HepG2 (cell line): Measurements from ENCODE around the gene RPTOR. TPM values are rescaled to one million over a fixed set of nuclear protein-coding genes. Genes with fewer than 3 reads are reported as not detected.
A peak's percentile ranks its signal among the peaks of the same experiment; 100 is the strongest.

Experiments used
- CC2D1A ChIP-seq: sonication (generic); formaldehyde crosslinking; IDR thresholded peaks from 2 replicates; pipeline ENCODE4 v1.8.1; 2023; ENCODE audit warnings: mild to moderate bottlenecking, missing genetic modification reagents
- FIP1L1 ChIP-seq: fragments of 200-400 bp; formaldehyde crosslinking; IDR thresholded peaks from 2 replicates; pipeline ENCODE4 v1.6.1; 2018; ENCODE audit warnings: low read depth, mild to moderate bottlenecking, low read length, moderate library complexity, borderline replicate concordance; ENCODE audit not compliant: insufficient read depth
- GLI4 ChIP-seq: sonication (generic); formaldehyde crosslinking; IDR thresholded peaks from 2 replicates; pipeline ENCODE4 v1.5.1; 2020; ENCODE audit warnings: missing genetic modification reagents, mild to moderate bottlenecking, moderate library complexity, borderline replicate concordance
- GTF2F1 ChIP-seq: fragments of 150-350 bp; IDR thresholded peaks from 2 replicates; pipeline ENCODE4 v1.6.1; 2014; ENCODE audit warnings: low read length
- KAT8 ChIP-seq: IDR thresholded peaks from 2 replicates; pipeline ENCODE4 v1.6.1; 2016; ENCODE audit warnings: missing genetic modification reagents, missing compliant biosample characterization
- KDM5A ChIP-seq: fragments of 200-600 bp; sonication (generic); IDR thresholded peaks from 2 replicates; pipeline ENCODE4 v1.7.0; 2018; ENCODE audit warnings: antibody characterized with exemption, mild to moderate bottlenecking, low read length, borderline replicate concordance
- MTF2 ChIP-seq: sonication (generic); formaldehyde crosslinking; IDR thresholded peaks from 2 replicates; pipeline ENCODE4 v1.5.0; 2020; ENCODE audit warnings: missing genetic modification reagents, borderline replicate concordance
- RFX1 ChIP-seq: fragments of 450-650 bp; IDR thresholded peaks from 2 replicates; pipeline ENCODE4 v1.6.1; 2017
- RFXANK ChIP-seq: IDR thresholded peaks from 2 replicates; pipeline ENCODE4 v1.6.1; 2016
- SMAD1 ChIP-seq: sonication (generic); formaldehyde crosslinking; IDR thresholded peaks from 2 replicates; pipeline ENCODE4 v1.4.0; 2020; ENCODE audit warnings: missing genetic modification reagents, low read depth, mild to moderate bottlenecking, borderline replicate concordance
- SRY ChIP-seq: sonication (generic); formaldehyde crosslinking; IDR thresholded peaks from 2 replicates; pipeline ENCODE4 v1.8.0; 2022; ENCODE audit warnings: mild to moderate bottlenecking, missing genetic modification reagents
- ZBTB40 ChIP-seq, 2 experiments: fragments of 450-650 bp in 1 of 2; sonication (generic) in 1 of 2; formaldehyde crosslinking in 1 of 2; IDR thresholded peaks; 2 replicates each; pipeline versions ENCODE4 v1.6.1 to v1.8.0; 2016 to 2022; ENCODE audit warnings: antibody characterized with exemption in 1 of 2, mild to moderate bottlenecking in 1 of 2, missing genetic modification reagents in 1 of 2
- ZFY ChIP-seq: sonication (generic); formaldehyde crosslinking; IDR thresholded peaks from 2 replicates; pipeline ENCODE4 v1.4.0; 2020; ENCODE audit warnings: missing genetic modification reagents
- ZNF34 ChIP-seq: sonication (generic); formaldehyde crosslinking; IDR thresholded peaks from 2 replicates; pipeline ENCODE4 v1.4.0; 2020; ENCODE audit warnings: mild to moderate bottlenecking, missing genetic modification reagents, borderline replicate concordance
- ZNF510 ChIP-seq: sonication (generic); formaldehyde crosslinking; IDR thresholded peaks from 2 replicates; pipeline ENCODE4 v1.4.0; 2020; ENCODE audit warnings: low read depth, mild to moderate bottlenecking, missing genetic modification reagents
- ZNF530 ChIP-seq: sonication (generic); formaldehyde crosslinking; IDR thresholded peaks from 2 replicates; pipeline ENCODE4 v1.5.0; 2020; ENCODE audit warnings: low read depth, mild to moderate bottlenecking, missing genetic modification reagents
- ZNF605 ChIP-seq: sonication (generic); formaldehyde crosslinking; IDR thresholded peaks from 2 replicates; pipeline ENCODE4 v1.8.0; 2022; ENCODE audit warnings: mild to moderate bottlenecking, missing genetic modification reagents
- ZSCAN12 ChIP-seq: sonication (generic); formaldehyde crosslinking; IDR thresholded peaks from 2 replicates; pipeline ENCODE4 v1.9.0; 2021; ENCODE audit warnings: mild to moderate bottlenecking, missing genetic modification reagents
- polyA plus RNA-seq, 8 experiments: library from polyadenylated mRNA; depleted of rRNA in 3 of 8; stranded (reverse) in 7 of 8; unstranded in 1 of 8; fragments of >200 nt; fragmentation: Illumina TruSeq in 4 of 8; extraction: Trizol in 4 of 8; gene quantifications; 2 replicates each; pipeline versions ENCODE4 v1.2.1 to v1.2.3, GENCODE V29; 2011 to 2016; ENCODE audit warnings: low read depth in 4 of 8, missing spikeins in 1 of 8, mixed read lengths in 1 of 8; ENCODE audit not compliant: insufficient read depth in 1 of 8
- total RNA-seq, 5 experiments: library from RNA; depleted of rRNA; stranded (reverse); fragments of >200 nt; fragmentation: Illumina TruSeq; extraction: Trizol; gene quantifications; 2 replicates each; pipeline ENCODE4 v1.2.3, GENCODE V29; 2016; ENCODE audit warnings: low read depth in 1 of 5
- TF ChIP-seq, protein P1 (sequence below): IDR thresholded peaks from 2 replicates; pipeline ENCODE4 v1.6.1; 2016; ENCODE audit warnings: control low read depth

The RPTOR gene
- total and polyA plus RNA-seq, 2 of the 13 experiments (the other 11 are each of a cell fraction or from before 2014, with no cell fraction given) = 6.6 to 25.3 TPM

GRCh38 chr17:80544655-80545498 is at the start of gene RPTOR (continued):
- TF ChIP-seq ZBTB40 (IDR thresholded peaks at IDR 0.05) (no peak), ZBTB40 (CRISPR knock-in tag; IDR thresholded peaks at IDR 0.05) (peak; percentile 90), ZNF530 (CRISPR knock-in tag) (0 out of 2 replicates have a peak, but pooled peaks have one; percentile 82), ZNF605 (peak; percentile 96), ZNF34 (CRISPR knock-in tag) (no peak), GTF2F1 (no peak), SRY (CRISPR knock-in tag) (peak; percentile 93), KAT8 (peak; percentile 99), RFXANK (CRISPR knock-in tag) (no peak), KDM5A (peak; percentile 100), FIP1L1 (0 out of 2 replicates have a peak, but pooled peaks have one; percentile 54), MTF2 (CRISPR knock-in tag) (peak; percentile 41; the same call in 1 of the 2 replicates), ZSCAN12 (no peak), CC2D1A (CRISPR knock-in tag) (no peak), RFX1 (no peak), GLI4 (CRISPR knock-in tag) (peak; percentile 98; the same call in 1 of the 2 replicates), ZNF510 (peak; percentile 87; the same call in 1 of the 2 replicates), SMAD1 (CRISPR knock-in tag) (peak; percentile 95), ZFY (CRISPR knock-in tag) (peak; percentile 99)
- TF ChIP-seq, protein P1, sequence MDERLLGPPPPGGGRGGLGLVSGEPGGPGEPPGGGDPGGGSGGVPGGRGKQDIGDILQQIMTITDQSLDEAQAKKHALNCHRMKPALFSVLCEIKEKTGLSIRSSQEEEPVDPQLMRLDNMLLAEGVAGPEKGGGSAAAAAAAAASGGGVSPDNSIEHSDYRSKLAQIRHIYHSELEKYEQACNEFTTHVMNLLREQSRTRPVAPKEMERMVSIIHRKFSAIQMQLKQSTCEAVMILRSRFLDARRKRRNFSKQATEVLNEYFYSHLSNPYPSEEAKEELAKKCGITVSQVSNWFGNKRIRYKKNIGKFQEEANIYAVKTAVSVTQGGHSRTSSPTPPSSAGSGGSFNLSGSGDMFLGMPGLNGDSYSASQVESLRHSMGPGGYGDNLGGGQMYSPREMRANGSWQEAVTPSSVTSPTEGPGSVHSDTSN = no peak
